Hepatocyte (in vitro differentiated cells): ENCODE results near the gene CA7. TPM values are rescaled to one million over a fixed set of nuclear protein-coding genes. Genes with fewer than 3 reads are reported as not detected.
"Not testable (repeated sequence)": the region's sequence is repeated elsewhere in the genome, so short reads cannot be mapped to it uniquely, and the experiment has no call there.

Source experiments
- DNase-seq: peaks from one replicate; pipeline ENCODE4 v3.0.0-alpha.2; 2016; ENCODE audit warnings: low spot score
- H2AFZ ChIP-seq: fragments of 200-600 bp; sonication (generic); 2 replicates; pipeline ENCODE4 v1.6.0; 2016; ENCODE audit warnings: antibody characterized with exemption, mild to moderate bottlenecking
- H3K27ac ChIP-seq: fragments of 200-600 bp; sonication (generic); 2 replicates; pipeline ENCODE4 v1.5.1; 2016; ENCODE audit warnings: mild to moderate bottlenecking
- H3K27me3 ChIP-seq: fragments of 200-600 bp; sonication (generic); 2 replicates; pipeline ENCODE4 v1.6.1; 2016
- H3K36me3 ChIP-seq: fragments of 200-600 bp; sonication (generic); replicated peaks from 2 replicates; pipeline ENCODE4 v1.5.1; 2016; ENCODE audit warnings: low read depth; ENCODE audit not compliant: insufficient read depth
- H3K4me1 ChIP-seq: fragments of 200-600 bp; sonication (generic); 2 replicates; pipeline ENCODE4 v1.5.1; 2016; ENCODE audit warnings: mild to moderate bottlenecking, moderate library complexity; ENCODE audit not compliant: insufficient read depth
- H3K4me2 ChIP-seq: fragments of 200-600 bp; sonication (generic); 2 replicates; pipeline ENCODE4 v1.6.0; 2016
- H3K4me3 ChIP-seq: fragments of 200-600 bp; sonication (generic); 2 replicates; pipeline ENCODE4 v1.5.1; 2016; ENCODE audit warnings: mild to moderate bottlenecking
- H3K79me2 ChIP-seq: fragments of 200-600 bp; sonication (generic); 2 replicates; pipeline ENCODE4 v1.6.0; 2017; ENCODE audit warnings: mild to moderate bottlenecking
- H3K9me2 ChIP-seq: fragments of 200-600 bp; sonication (generic); replicated peaks from 2 replicates; pipeline ENCODE4 v1.6.0; 2017; ENCODE audit warnings: mild to moderate bottlenecking; ENCODE audit not compliant: insufficient read depth
- H3K9me3 ChIP-seq: fragments of 200-600 bp; sonication (generic); 2 replicates; pipeline ENCODE4 v1.5.1; 2016; ENCODE audit warnings: low read depth, mild to moderate bottlenecking
- H4K20me1 ChIP-seq: fragments of 200-600 bp; sonication (generic); 2 replicates; pipeline ENCODE4 v1.6.0; 2016; ENCODE audit warnings: mild to moderate bottlenecking; ENCODE audit not compliant: insufficient read depth, poor library complexity, severe bottlenecking
- EZH2 ChIP-seq: fragments of 200-600 bp; sonication (generic); IDR thresholded peaks from 2 replicates; pipeline ENCODE4 v1.6.1; 2016; ENCODE audit warnings: antibody characterized with exemption, mild to moderate bottlenecking, borderline replicate concordance
- EZH2phosphoT487 ChIP-seq: fragments of 200-600 bp; sonication (generic); IDR thresholded peaks from one replicate; pipeline ENCODE4 v1.6.1; 2018; ENCODE audit warnings: antibody characterized with exemption, mild to moderate bottlenecking, low read depth, moderate library complexity; ENCODE audit not compliant: unreplicated experiment, severe bottlenecking
- WGBS: methylation state at CpG from one replicate; pipeline ENCODE4 v1.1.6; 2016; ENCODE audit warnings: low lambda C conversion rate; ENCODE audit errors: missing lambda C conversion rate; 5-methylcytosine and 5-hydroxymethylcytosine counted together
- polyA plus RNA-seq: library from polyadenylated mRNA; unstranded; fragments of >200 nt; fragmentation: Nextera tagmentation; extraction: Ambion mirVana; gene quantifications from 2 replicates; pipeline ENCODE4 v1.2.1, GENCODE V29; 2016
- total RNA-seq: library from RNA; depleted of rRNA; stranded (reverse); fragments of >200 nt; gene quantifications from 2 replicates; pipeline ENCODE4 v1.2.3, GENCODE V29; 2014
- TF ChIP-seq, protein P1 (sequence below): fragments of 200-600 bp; sonication (generic); IDR thresholded peaks from 2 replicates; pipeline ENCODE4 v1.5.1; 2016; ENCODE audit warnings: antibody characterized with exemption, mild to moderate bottlenecking; ENCODE audit not compliant: poor library complexity

Gene CA7
- total and polyA plus RNA-seq, 2 experiments from 2014 or later = 0.25 to 2.5 TPM

DNA sequence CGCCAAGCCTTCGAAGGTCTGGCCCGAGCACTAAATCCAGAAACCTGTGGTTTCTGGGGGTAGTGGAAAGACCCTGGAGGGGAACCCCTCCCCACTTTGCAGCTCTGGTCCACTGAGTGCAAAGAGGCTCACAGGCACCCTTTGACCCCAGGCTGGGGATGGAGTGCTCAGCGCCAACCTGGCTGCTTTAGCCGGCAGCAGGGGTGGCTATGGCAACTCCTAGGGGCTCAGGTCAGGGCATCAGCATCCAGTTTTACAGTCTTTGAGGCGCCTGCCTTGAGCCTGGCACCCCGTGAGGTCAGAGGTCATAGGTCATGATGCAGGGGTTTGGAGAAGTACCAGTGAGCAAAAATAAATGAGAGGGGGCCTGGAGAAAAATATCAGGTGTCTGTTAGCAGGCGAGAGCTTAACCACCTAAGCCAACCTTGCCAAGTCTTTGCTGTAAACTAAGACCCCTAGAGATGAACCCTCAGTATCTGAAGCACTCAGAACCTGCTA lies 17.9 kb downstream of the CA7 start:
- Histone ChIP-seq H3K4me3 (no peak overlapping the region), H3K4me2 (no peak overlapping the region), H2AFZ (no peak overlapping the region), H3K9me2 (no peaks in the 10 kb centered on the region), H3K79me2 (no peaks in the 10 kb centered on the region), H4K20me1 (no peaks in the 10 kb centered on the region), H3K9me3 (no peaks in the 10 kb centered on the region), H3K36me3 (no peaks in the 10 kb centered on the region), H3K27me3 (no peaks in the 10 kb centered on the region), H3K27ac (no peak overlapping the region), H3K4me1 (no peaks in the 10 kb centered on the region)
- no peak for DNase-seq
- WGBS = 88% methylated on average over 8 of the region's 8 CpGs
- no peak for TF ChIP-seq EZH2phosphoT487
- TF ChIP-seq EZH2 = no peak
- TF ChIP-seq, protein P1, sequence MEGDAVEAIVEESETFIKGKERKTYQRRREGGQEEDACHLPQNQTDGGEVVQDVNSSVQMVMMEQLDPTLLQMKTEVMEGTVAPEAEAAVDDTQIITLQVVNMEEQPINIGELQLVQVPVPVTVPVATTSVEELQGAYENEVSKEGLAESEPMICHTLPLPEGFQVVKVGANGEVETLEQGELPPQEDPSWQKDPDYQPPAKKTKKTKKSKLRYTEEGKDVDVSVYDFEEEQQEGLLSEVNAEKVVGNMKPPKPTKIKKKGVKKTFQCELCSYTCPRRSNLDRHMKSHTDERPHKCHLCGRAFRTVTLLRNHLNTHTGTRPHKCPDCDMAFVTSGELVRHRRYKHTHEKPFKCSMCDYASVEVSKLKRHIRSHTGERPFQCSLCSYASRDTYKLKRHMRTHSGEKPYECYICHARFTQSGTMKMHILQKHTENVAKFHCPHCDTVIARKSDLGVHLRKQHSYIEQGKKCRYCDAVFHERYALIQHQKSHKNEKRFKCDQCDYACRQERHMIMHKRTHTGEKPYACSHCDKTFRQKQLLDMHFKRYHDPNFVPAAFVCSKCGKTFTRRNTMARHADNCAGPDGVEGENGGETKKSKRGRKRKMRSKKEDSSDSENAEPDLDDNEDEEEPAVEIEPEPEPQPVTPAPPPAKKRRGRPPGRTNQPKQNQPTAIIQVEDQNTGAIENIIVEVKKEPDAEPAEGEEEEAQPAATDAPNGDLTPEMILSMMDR = no peak

DNA sequence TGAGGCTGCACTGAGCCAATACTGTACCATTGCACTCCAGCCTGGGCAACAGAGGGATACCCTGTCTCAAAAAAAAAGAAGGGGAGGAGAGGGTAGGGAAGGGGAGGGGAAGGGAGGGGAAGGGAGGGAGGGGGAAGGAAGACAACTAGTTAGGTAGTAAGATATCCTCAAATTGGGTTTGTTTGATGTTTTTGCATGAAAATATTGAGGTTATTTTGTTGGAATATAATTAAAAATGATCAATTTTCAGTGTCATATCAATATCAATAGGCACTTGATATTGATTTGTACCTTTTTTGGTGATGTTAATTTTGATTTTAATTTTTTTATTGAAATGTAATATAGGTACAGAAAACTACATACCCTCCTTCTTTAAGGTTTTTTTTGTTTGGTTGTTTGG lies 19.5 kb downstream of the CA7 start:
- Histone ChIP-seq H3K4me1 (no peaks in the 10 kb centered on the region), H3K9me2 (no peaks in the 10 kb centered on the region), H3K27ac (no peak overlapping the region), H4K20me1 (no peaks in the 10 kb centered on the region), H3K79me2 (no peaks in the 10 kb centered on the region), H3K36me3 (no peaks in the 10 kb centered on the region), H2AFZ (no peak overlapping the region), H3K27me3 (no peaks in the 10 kb centered on the region), H3K9me3 (no peaks in the 10 kb centered on the region), H3K4me2 (no peak overlapping the region), H3K4me3 (no peak overlapping the region)
- DNase-seq = no peak
- TF ChIP-seq EZH2 = no peak
- TF ChIP-seq, protein P1 = no peak
- TF ChIP-seq EZH2phosphoT487 = no peak

DNA sequence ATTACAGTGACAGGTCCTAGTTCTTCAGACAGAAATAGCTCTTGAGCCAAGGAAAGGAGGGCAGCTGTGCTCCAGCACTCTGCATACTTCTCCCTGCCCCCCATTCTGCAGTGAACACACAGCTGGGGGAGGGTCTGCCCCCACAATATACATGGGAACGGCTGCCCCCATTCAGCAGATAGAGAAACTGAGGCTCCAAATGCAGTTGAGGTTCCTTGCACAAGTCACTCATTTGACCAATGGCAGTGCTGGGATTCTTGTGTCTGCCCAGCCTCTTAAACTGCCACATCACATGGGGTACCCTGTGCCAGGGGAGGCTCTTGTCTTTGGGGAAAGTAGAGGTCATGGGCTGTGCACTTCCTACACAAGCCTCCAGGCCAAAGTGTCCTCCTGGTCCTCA lies 25.2 kb downstream of the CA7 start:
- no peaks in the 10 kb centered on the region for H3K36me3 ChIP-seq
- no peaks in the 10 kb centered on the region for H3K9me2 ChIP-seq
- no peak overlapping the region for H3K4me3 ChIP-seq
- WGBS = 100% methylated on average over 1 of the region's 1 CpG
- no peaks in the 10 kb centered on the region for H3K9me3 ChIP-seq
- no peak overlapping the region for H3K27ac ChIP-seq
- no peaks in the 10 kb centered on the region for H4K20me1 ChIP-seq
- H2AFZ ChIP-seq = no peak overlapping the region
- no peak overlapping the region for H3K4me2 ChIP-seq
- no peak for DNase-seq
- H3K27me3 ChIP-seq = no peaks in the 10 kb centered on the region
- H3K79me2 ChIP-seq = no peaks in the 10 kb centered on the region
- peaks cover 3% of the 10 kb centered on the region for H3K4me1 ChIP-seq
- TF ChIP-seq EZH2 = no peak
- TF ChIP-seq, protein P1 = no peak
- no peak for TF ChIP-seq EZH2phosphoT487

DNA sequence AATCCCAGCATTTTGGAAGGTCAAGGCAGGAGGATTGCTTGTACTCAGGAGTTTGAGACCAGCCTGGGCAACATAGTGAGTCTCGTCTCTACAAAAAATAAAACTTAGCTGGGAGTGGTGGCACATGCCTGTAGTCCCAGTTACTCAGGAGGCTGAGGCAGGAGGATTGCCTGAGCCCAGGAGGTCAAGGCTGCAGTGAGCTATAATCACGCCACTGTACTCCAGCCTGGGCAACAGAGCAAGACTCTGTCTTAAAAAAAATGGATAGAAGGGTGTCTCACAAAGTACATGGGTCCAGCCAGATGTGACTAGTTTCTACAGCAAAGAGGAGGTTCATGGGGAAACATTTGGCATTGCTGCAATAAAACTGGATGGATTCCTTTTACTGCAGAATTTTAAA lies 27.1 kb downstream of the CA7 start:
- not testable (repeated sequence) for H2AFZ ChIP-seq, H3K79me2 ChIP-seq, H3K4me1 ChIP-seq, H3K36me3 ChIP-seq, H3K4me3 ChIP-seq, H4K20me1 ChIP-seq, H3K9me2 ChIP-seq, H3K9me3 ChIP-seq, DNase-seq, H3K27me3 ChIP-seq
- WGBS = 88% methylated on average over 2 of the region's 2 CpGs
- peak overlapping the region; percentile 38 for H3K27ac ChIP-seq
- peak overlapping the region; percentile 2 for H3K4me2 ChIP-seq
